WTC11 (cell line): ENCODE results near the gene PLXNA2. TPM values are rescaled to one million over a fixed set of nuclear protein-coding genes. Genes with fewer than 3 reads are reported as not detected.

ENCODE experiments used
- ATAC-seq: fragments of 200-7000 bp; cut with Tn5 transposase; 2 replicates; pipeline ENCODE4 v1.10.0; 2021; ENCODE audit warnings: mild to moderate bottlenecking, moderate library complexity
- CTCF ChIA-PET: fragments of 300-600 bp; sonication (Branson Sonifier 250); formaldehyde crosslinking; loops from one replicate; lab custom pipeline; 2021; ENCODE audit warnings: antibody characterized with exemption; lab: Charles Lee
- POLR2A ChIA-PET: fragments of 350-600 bp; sonication (Branson Sonifier 250); formaldehyde crosslinking; loops from one replicate; lab custom pipeline; 2021; ENCODE audit warnings: antibody characterized with exemption; lab: Charles Lee
- DNase-seq: peaks from one replicate; pipeline ENCODE4 v3.0.0; 2021; ENCODE audit warnings: low spot score
- H3K27ac Mint-ChIP-seq: 2 replicates; pipeline ENCODE4 v1.8.0; 2021; ENCODE audit warnings: mixed read lengths
- H3K27me3 Mint-ChIP-seq: 2 replicates; pipeline ENCODE4 v1.8.0; 2021; ENCODE audit warnings: low read depth, mild to moderate bottlenecking, moderate library complexity, mixed read lengths
- H3K36me3 Mint-ChIP-seq: 2 replicates; pipeline ENCODE4 v1.8.0; 2021; ENCODE audit warnings: mixed read lengths
- H3K4me1 Mint-ChIP-seq: 2 replicates; pipeline ENCODE4 v1.8.0; 2022; ENCODE audit warnings: mixed read lengths
- H3K4me3 Mint-ChIP-seq: 2 replicates; pipeline ENCODE4 v1.8.0; 2021; ENCODE audit warnings: mild to moderate bottlenecking, moderate library complexity, mixed read lengths
- H3K9me3 Mint-ChIP-seq: 2 replicates; pipeline ENCODE4 v1.8.0; 2021; ENCODE audit warnings: mixed read lengths
- ATF6 ChIP-seq: sonication (generic); formaldehyde crosslinking; IDR thresholded peaks from 2 replicates; pipeline ENCODE4 v1.8.1; 2023; ENCODE audit warnings: mild to moderate bottlenecking, missing genetic modification reagents
- CREM ChIP-seq: sonication (generic); formaldehyde crosslinking; IDR thresholded peaks from 2 replicates; pipeline ENCODE4 v1.8.1; 2022; ENCODE audit warnings: mild to moderate bottlenecking, missing genetic modification reagents, moderate library complexity
- FOXP4 ChIP-seq: sonication (generic); formaldehyde crosslinking; IDR thresholded peaks from 2 replicates; pipeline ENCODE4 v1.8.0; 2022; ENCODE audit warnings: mild to moderate bottlenecking, missing genetic modification reagents
- GABPB1 ChIP-seq: sonication (generic); formaldehyde crosslinking; IDR thresholded peaks from 2 replicates; pipeline ENCODE4 v1.8.1; 2023; ENCODE audit warnings: mild to moderate bottlenecking, missing genetic modification reagents
- GTF2I ChIP-seq: fragments of 250-450 bp; sonication (Bioruptor Pico); conservative IDR thresholded peaks from 2 replicates; pipeline ENCODE4 v1.4.0; 2021; ENCODE audit warnings: mild to moderate bottlenecking
- JAZF1 ChIP-seq: fragments of 250-450 bp; sonication (Bioruptor Pico); IDR thresholded peaks from 2 replicates; pipeline ENCODE4 v1.9.0; 2021; ENCODE audit warnings: moderate library complexity, mild to moderate bottlenecking, inconsistent platforms
- JUN ChIP-seq: sonication (generic); formaldehyde crosslinking; IDR thresholded peaks from 2 replicates; pipeline ENCODE4 v1.8.0; 2023; ENCODE audit warnings: mild to moderate bottlenecking, missing genetic modification reagents
- NFYB ChIP-seq: sonication (generic); formaldehyde crosslinking; conservative IDR thresholded peaks from 2 replicates; pipeline ENCODE4 v1.8.0; 2022; ENCODE audit warnings: low read depth, missing genetic modification reagents
- NR2C2 ChIP-seq: sonication (generic); formaldehyde crosslinking; IDR thresholded peaks from 2 replicates; pipeline ENCODE4 v1.8.0; 2022; ENCODE audit warnings: mild to moderate bottlenecking, missing genetic modification reagents
- PRRX2 ChIP-seq: fragments of 250-450 bp; sonication (Bioruptor Pico); IDR thresholded peaks from 2 replicates; pipeline ENCODE4 v1.8.0; 2021; ENCODE audit warnings: mild to moderate bottlenecking
- RELA ChIP-seq: sonication (generic); formaldehyde crosslinking; IDR thresholded peaks from 2 replicates; pipeline ENCODE4 v1.8.1; 2022; ENCODE audit warnings: missing genetic modification reagents, mild to moderate bottlenecking, borderline replicate concordance
- SMAD3 ChIP-seq: sonication (generic); formaldehyde crosslinking; IDR thresholded peaks from 2 replicates; pipeline ENCODE4 v1.8.0; 2022; ENCODE audit warnings: missing genetic modification reagents, mild to moderate bottlenecking, borderline replicate concordance
- SMAD4 ChIP-seq: sonication (generic); formaldehyde crosslinking; IDR thresholded peaks from 2 replicates; pipeline ENCODE4 v1.8.0; 2022; ENCODE audit warnings: mild to moderate bottlenecking, missing genetic modification reagents
- SOX15 ChIP-seq: fragments of 250-450 bp; sonication (Bioruptor Pico); IDR thresholded peaks from 2 replicates; pipeline ENCODE4 v1.9.0; 2021; ENCODE audit warnings: mild to moderate bottlenecking
- TCF7 ChIP-seq: sonication (generic); formaldehyde crosslinking; IDR thresholded peaks from 2 replicates; pipeline ENCODE4 v1.8.0; 2022; ENCODE audit warnings: mild to moderate bottlenecking, low read depth, missing genetic modification reagents, moderate library complexity
- TEAD4 ChIP-seq: sonication (generic); formaldehyde crosslinking; IDR thresholded peaks from 2 replicates; pipeline ENCODE4 v1.8.0; 2022; ENCODE audit warnings: mild to moderate bottlenecking, missing genetic modification reagents
- ZBTB21 ChIP-seq: sonication (generic); formaldehyde crosslinking; IDR thresholded peaks from 2 replicates; pipeline ENCODE4 v1.8.1; 2023; ENCODE audit warnings: mild to moderate bottlenecking, missing genetic modification reagents, borderline replicate concordance
- ZNF232 ChIP-seq: sonication (generic); formaldehyde crosslinking; IDR thresholded peaks from 2 replicates; pipeline ENCODE4 v1.8.0; 2022; ENCODE audit warnings: mild to moderate bottlenecking, missing genetic modification reagents
- ZNF396 ChIP-seq: fragments of 250-450 bp; sonication (Bioruptor Pico); IDR thresholded peaks from 2 replicates; pipeline ENCODE4 v1.8.0; 2021; ENCODE audit warnings: mild to moderate bottlenecking, moderate library complexity, borderline replicate concordance
- ZNF532 ChIP-seq: fragments of 250-450 bp; sonication (Bioruptor Pico); IDR thresholded peaks from 2 replicates; pipeline ENCODE4 v1.9.0; 2021; ENCODE audit warnings: mild to moderate bottlenecking, borderline replicate concordance
- total RNA-seq: library from RNA; stranded (reverse); gene quantifications from 3 replicates; pipeline ENCODE4 v1.2.3, GENCODE V29; 2021

The PLXNA2 gene
- total RNA-seq, 1 experiment from 2014 or later: 4.2 TPM

- peaks cover 27% of the 10 kb centered on the region for H3K4me1 Mint-ChIP-seq
Observed at GRCh38 chr1:208113011-208113410, 131.2 kb downstream of the PLXNA2 start.

GRCh38 chr1:208112401-208112800 is 131.8 kb downstream of the PLXNA2 start:
- no peaks in the 10 kb centered on the region for H3K27me3 Mint-ChIP-seq
- no peaks in the 10 kb centered on the region for H3K36me3 Mint-ChIP-seq
- peaks cover 30% of the 10 kb centered on the region for H3K4me1 Mint-ChIP-seq
- no peak overlapping the region for H3K4me3 Mint-ChIP-seq
- DNase-seq (no peak), ATAC-seq (no peak)
- H3K9me3 Mint-ChIP-seq: no peaks in the 10 kb centered on the region
- ChIA-PET POLR2A (interaction anchor here (0.7 kb wide), 1 partner anchor 107 kb away, joined by 7 read pairs; no protein-coding TSS in a partner anchor), CTCF (interaction anchor here (0.7 to 4.0 kb wide), 7 partner anchors 20 to 133 kb away, joined by 3 to 19 read pairs (median 3); no protein-coding TSS in a partner anchor)
- TF ChIP-seq RELA (no peak), GTF2I (CRISPR knock-in tag) (no peak), TCF7 (CRISPR knock-in tag) (no peak), ZNF532 (no peak), SOX15 (CRISPR knock-in tag) (no peak), CREM (CRISPR knock-in tag) (no peak), FOXP4 (CRISPR knock-in tag) (no peak), JAZF1 (CRISPR knock-in tag) (no peak), NFYB (CRISPR knock-in tag) (no peak), JUN (CRISPR knock-in tag) (no peak), NR2C2 (CRISPR knock-in tag) (no peak), ZNF396 (no peak), ATF6 (CRISPR knock-in tag) (no peak), SMAD3 (CRISPR knock-in tag) (no peak), GABPB1 (CRISPR knock-in tag) (no peak), ZBTB21 (CRISPR knock-in tag) (no peak), SMAD4 (CRISPR knock-in tag) (no peak)
- H3K27ac Mint-ChIP-seq: no peak overlapping the region

More at GRCh38 chr1:208113011-208113410, 131.2 kb downstream of the PLXNA2 start:
- TF ChIP-seq PRRX2 (CRISPR knock-in tag) (no peak), ZNF232 (no peak), ZBTB21 (CRISPR knock-in tag) (no peak), TEAD4 (CRISPR knock-in tag) (no peak)
- TF ChIP-seq, all 79 proteins: peak for 0
- no peaks in the 10 kb centered on the region for H3K9me3 Mint-ChIP-seq
- no peak for DNase-seq
- no peak overlapping the region for H3K27ac Mint-ChIP-seq
- POLR2A ChIA-PET: interaction anchor here (0.7 kb wide), 1 partner anchor 106 kb away, joined by 7 read pairs; no protein-coding TSS in a partner anchor
- CTCF ChIA-PET: interaction anchor here (0.6 to 4.0 kb wide), 10 partner anchors 11 to 1823 kb away, joined by 3 to 19 read pairs (median 3); no protein-coding TSS in a partner anchor
- ATAC-seq: no peak
- no peaks in the 10 kb centered on the region for H3K27me3 Mint-ChIP-seq
- no peak overlapping the region for H3K4me3 Mint-ChIP-seq
- H3K36me3 Mint-ChIP-seq: no peaks in the 10 kb centered on the region
